ACHN (cell line): ENCODE measurements around the gene UBALD1.

Experiments used
- DNase-seq: peaks from one replicate; pipeline ENCODE4 v3.0.0-alpha.2; 2015
- in situ Hi-C: cut with HindIII; loops from 2 replicates; pipeline ENCODE4 v1.10.0; 2017; ENCODE audit warnings: low sequenced_read_pairs, low pct_ligation_motif_present, low pct_unique_long_range_greater_than_20kb

UBALD1 gene

GRCh38 chr16:4603624-4604170, 11.0 kb downstream of the UBALD1 start:
- in situ Hi-C loops, result no loop called here
- no peak for DNase-seq

- DNase-seq, result no peak
- in situ Hi-C loops, result no loop called here
Measured at GRCh38 chr16:4602331-4602730, 12.4 kb downstream of the UBALD1 start.

- in situ Hi-C loops, result no loop called here
- no peak for DNase-seq
Measured at GRCh38 chr16:4601864-4602186, 12.9 kb downstream of the UBALD1 start.

- no peak for DNase-seq
- in situ Hi-C loops, result no loop called here
Measured at GRCh38 chr16:4601036-4601863, 13.4 kb downstream of the UBALD1 start.

- DNase-seq, result no peak
- in situ Hi-C loops, result no loop called here
Measured at GRCh38 chr16:4599545-4599944, 15.1 kb downstream of the UBALD1 start.

- in situ Hi-C loops, result no loop called here
- no peak for DNase-seq
Measured at GRCh38 chr16:4599037-4599436, 15.7 kb downstream of the UBALD1 start.

GRCh38 chr16:4597174-4597573, 17.5 kb downstream of the UBALD1 start:
- peak; percentile 97 for DNase-seq
- in situ Hi-C loops, result no loop called here

GRCh38 chr16:4594433-4595410, 20.0 kb downstream of the UBALD1 start:
- DNase-seq, result no peak
- in situ Hi-C loops, result no loop called here

GRCh38 chr16:4593086-4593485, 21.6 kb downstream of the UBALD1 start:
- in situ Hi-C loops, result no loop called here

GRCh38 chr16:4591706-4592470, 22.8 kb downstream of the UBALD1 start:
- in situ Hi-C loops, result no loop called here
- DNase-seq, result peak; percentile 33

More at GRCh38 chr16:4593086-4593485, 21.6 kb downstream of the UBALD1 start:
- DNase-seq, result no peak

- in situ Hi-C loops, result no loop called here
- DNase-seq, result no peak
Measured at GRCh38 chr16:4591191-4591590, 23.5 kb downstream of the UBALD1 start.

GRCh38 chr16:4588961-4589360, 25.7 kb downstream of the UBALD1 start:
- DNase-seq, result no peak
- in situ Hi-C loops, result no loop called here

GRCh38 chr16:4588386-4588785, 26.3 kb downstream of the UBALD1 start:
- in situ Hi-C loops, result no loop called here
- DNase-seq, result no peak

GRCh38 chr16:4586291-4586690, 28.4 kb downstream of the UBALD1 start:
- in situ Hi-C loops, result no loop called here
- no peak for DNase-seq

GRCh38 chr16:4583906-4584305, 30.8 kb downstream of the UBALD1 start:
- DNase-seq, result no peak
- in situ Hi-C loops, result no loop called here

GRCh38 chr16:4580250-4580649, 34.4 kb downstream of the UBALD1 start:
- DNase-seq, result peak; percentile 79
- in situ Hi-C loops, result no loop called here

GRCh38 chr16:4578961-4579530, 35.6 kb downstream of the UBALD1 start:
- in situ Hi-C loops, result no loop called here
- no peak for DNase-seq

- DNase-seq, result no peak
- in situ Hi-C loops, result no loop called here
Measured at GRCh38 chr16:4576008-4576407, 38.7 kb downstream of the UBALD1 start.
